Prostate gland (tissue), 2 donors: Measurements from ENCODE around the gene BRICD5.

Experiments used
- CTCF ChIP-seq, 4 experiments: fragments of 200-600 bp in 2 of 4; fragments of 450-650 bp in 2 of 4; sonication (generic) in 2 of 4; IDR thresholded peaks; 1 replicate in 3 of 4; 2 replicates in 1 of 4; pipeline ENCODE4 v1.5.1; 2016 to 2019; ENCODE audit warnings: antibody characterized with exemption in 4 of 4, mild to moderate bottlenecking in 2 of 4, moderate library complexity in 2 of 4
- POLR2A ChIP-seq: fragments of 450-650 bp; IDR thresholded peaks from one replicate; pipeline ENCODE4 v1.6.1; 2016; ENCODE audit warnings: antibody characterized with exemption, mild to moderate bottlenecking
- POLR2AphosphoS5 ChIP-seq: sonication (generic); formaldehyde crosslinking; IDR thresholded peaks from one replicate; pipeline ENCODE4 v1.6.1; 2017; ENCODE audit warnings: antibody characterized with exemption

- TF ChIP-seq CTCF (IDR thresholded peaks at IDR 0.05) (no peak), POLR2A (no peak), POLR2AphosphoS5 (no peak)
These were observed 23.5 kb downstream of the BRICD5 start for GRCh38 chr16:2187212-2187611.
